Rectal smooth muscle tissue (tissue), 1 donor: ENCODE results near the gene GJB6.

ENCODE experiments used
- H3K27ac ChIP-seq: one replicate; pipeline ENCODE4 v1.7.0; 2013; ENCODE audit warnings: low read depth, low read length, inconsistent platforms
- H3K27me3 ChIP-seq: one replicate; pipeline ENCODE4 v1.7.0; 2013; ENCODE audit warnings: low read length; ENCODE audit not compliant: control insufficient read depth, insufficient read depth
- H3K36me3 ChIP-seq: one replicate; pipeline ENCODE4 v1.7.0; 2013; ENCODE audit warnings: low read length; ENCODE audit not compliant: control insufficient read depth, insufficient read depth
- H3K4me1 ChIP-seq: one replicate; pipeline ENCODE4 v1.7.0; 2013; ENCODE audit warnings: low read length; ENCODE audit not compliant: control insufficient read depth, insufficient read depth
- H3K4me3 ChIP-seq: one replicate; pipeline ENCODE4 v1.7.0; 2013; ENCODE audit warnings: low read length
- H3K9ac ChIP-seq: one replicate; pipeline ENCODE4 v1.7.0; 2013; ENCODE audit warnings: low read length

GJB6 gene

DNA sequence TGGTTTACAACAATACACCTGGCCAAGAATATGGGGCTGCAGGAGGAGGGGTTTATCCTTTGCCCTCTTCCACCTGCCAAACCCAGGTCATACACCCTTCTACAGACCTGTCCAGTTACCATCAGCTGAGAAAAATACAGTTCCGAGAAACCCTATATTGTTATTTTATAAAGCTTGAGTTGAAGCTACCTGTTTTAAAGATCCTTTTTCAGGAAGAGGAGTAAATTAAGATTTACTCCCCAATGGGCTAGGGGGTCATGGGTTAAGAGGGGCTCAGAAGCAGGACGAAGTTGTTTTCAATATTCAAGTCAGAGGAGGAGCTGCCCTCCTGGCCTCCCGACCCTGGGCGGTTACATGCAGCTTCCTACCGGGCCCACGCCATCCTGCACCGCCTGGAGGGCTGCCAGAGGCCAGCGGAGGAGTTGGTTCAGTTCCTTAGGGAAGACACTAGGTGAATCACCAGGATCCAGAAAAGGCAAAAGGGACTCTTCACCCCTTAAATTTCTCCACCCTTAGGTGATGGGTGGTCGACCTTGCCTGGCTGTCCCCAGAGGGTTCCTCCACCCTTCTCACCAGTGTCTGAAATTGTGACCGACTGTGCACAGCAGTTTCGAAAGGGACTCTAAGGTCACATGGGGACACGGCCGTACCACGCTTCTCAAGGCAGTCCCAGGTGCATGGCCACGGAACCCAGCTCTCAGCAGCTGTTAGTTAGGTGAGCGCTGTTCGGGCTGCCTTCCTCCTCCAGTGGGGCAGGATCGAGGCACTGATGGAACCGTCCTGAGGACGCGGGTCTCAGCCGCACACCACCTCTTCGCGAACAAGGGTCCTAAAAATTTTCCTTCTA is 40.6 kb downstream of the GJB6 start:
- Histone ChIP-seq H3K4me3 (peak overlapping the region; percentile 16), H3K4me1 (no peaks in the 10 kb centered on the region), H3K36me3 (no peaks in the 10 kb centered on the region), H3K27me3 (peaks cover 14% of the 10 kb centered on the region), H3K9ac (no peak overlapping the region), H3K27ac (no peak overlapping the region)

DNA sequence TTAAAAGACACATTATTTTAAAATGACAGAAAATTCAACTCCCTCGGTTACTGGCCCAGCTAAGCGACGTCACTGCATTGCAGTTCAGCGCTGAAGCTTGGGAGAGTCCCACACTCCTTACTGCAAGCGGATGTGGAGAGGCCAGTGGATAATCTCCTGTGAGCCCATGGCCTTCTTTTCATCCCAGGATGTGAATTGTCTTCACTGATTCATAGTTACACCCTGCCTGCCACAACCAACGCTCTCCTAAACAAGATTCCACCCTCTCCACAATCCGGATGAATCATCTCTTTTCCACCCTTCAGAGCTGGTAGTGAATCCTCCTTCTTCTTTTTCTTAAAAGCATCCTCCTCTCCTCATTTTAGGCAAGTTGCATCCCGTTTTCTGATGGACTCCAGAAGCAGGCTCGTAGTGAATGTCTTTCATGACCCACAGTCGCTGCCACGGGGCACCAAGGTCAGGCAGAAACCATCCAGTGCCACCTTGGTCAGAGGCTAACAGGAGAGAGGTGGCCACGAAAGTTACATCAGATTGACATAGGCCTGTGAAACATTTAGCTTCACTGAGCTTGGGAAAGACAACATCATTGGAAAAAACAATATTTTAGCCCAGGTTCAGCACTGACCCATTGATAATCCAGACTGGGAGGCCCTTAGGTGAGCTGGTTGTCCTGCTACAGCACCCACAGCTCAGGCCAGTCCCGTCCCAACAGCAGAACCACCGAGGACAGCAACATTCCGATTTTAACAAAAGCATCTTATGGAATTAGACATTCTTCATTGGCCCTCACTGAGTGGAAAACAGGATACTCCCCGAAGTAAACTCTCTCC is 41.4 kb downstream of the GJB6 start:
- Histone ChIP-seq H3K27me3 (peaks cover 14% of the 10 kb centered on the region), H3K27ac (no peak overlapping the region), H3K4me1 (no peaks in the 10 kb centered on the region), H3K9ac (no peak overlapping the region), H3K4me3 (no peak overlapping the region), H3K36me3 (no peaks in the 10 kb centered on the region)

DNA sequence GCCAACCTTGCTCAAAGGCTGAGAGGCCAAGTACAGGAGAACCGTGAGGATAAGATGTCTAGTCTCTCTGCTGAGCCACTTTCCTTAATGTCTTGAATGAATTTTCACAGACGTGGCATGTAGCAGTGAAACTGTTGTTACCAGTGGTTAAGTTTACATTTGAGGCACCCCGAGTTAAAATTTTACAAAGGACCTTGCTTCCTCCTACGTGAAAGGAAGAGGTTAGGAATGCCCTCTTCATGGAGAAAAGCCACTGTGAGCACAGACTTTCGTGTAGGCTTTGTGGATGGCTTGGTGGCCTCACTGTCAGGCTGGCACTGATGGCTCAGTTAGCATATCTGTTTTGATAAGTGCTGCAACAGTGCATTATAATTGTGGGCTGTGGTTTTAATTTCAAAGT is 42.0 kb downstream of the GJB6 start:
- H3K4me1 ChIP-seq = no peaks in the 10 kb centered on the region
- H3K27me3 ChIP-seq = peaks cover 14% of the 10 kb centered on the region
- no peaks in the 10 kb centered on the region for H3K36me3 ChIP-seq
- H3K27ac ChIP-seq = no peak overlapping the region
- no peak overlapping the region for H3K4me3 ChIP-seq
- H3K9ac ChIP-seq = no peak overlapping the region

DNA sequence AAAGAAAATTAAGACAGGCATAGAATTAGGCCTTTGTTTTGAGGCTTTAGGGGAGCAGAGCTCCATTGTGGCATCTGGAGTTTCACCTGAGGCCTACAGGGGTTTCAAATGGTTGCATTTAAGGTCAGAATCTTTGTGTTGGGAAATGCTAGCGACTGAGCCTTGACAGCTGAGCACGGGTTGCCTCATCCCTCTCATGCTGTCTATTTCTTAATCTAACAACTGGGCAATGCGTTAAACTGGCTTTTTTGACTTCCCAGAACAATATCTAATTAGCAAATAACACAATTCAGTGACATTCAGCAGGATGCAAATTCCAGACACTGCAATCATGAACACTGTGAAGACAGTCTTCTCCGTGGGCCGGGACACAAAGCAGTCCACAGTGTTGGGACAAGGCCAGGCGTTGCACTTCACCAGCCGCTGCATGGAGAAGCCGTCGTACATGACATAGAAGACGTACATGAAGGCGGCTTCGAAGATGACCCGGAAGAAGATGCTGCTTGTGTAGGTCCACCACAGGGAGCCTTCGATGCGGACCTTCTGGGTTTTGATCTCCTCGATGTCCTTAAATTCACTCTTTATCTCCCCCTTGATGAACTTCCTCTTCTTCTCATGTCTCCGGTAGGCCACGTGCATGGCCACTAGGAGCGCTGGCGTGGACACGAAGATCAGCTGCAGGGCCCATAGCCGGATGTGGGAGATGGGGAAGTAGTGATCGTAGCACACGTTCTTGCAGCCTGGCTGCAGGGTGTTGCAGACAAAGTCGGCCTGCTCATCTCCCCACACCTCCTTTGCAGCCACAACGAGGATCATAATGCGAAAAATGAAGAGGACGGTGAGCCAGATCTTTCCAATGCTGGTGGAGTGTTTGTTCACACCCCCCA is 43.2 kb downstream of the GJB6 start:
- no peaks in the 10 kb centered on the region for H3K4me1 ChIP-seq
- H3K4me3 ChIP-seq = no peak overlapping the region
- peaks cover 8% of the 10 kb centered on the region for H3K27me3 ChIP-seq
- H3K9ac ChIP-seq = no peak overlapping the region
- no peaks in the 10 kb centered on the region for H3K36me3 ChIP-seq
- no peak overlapping the region for H3K27ac ChIP-seq

DNA sequence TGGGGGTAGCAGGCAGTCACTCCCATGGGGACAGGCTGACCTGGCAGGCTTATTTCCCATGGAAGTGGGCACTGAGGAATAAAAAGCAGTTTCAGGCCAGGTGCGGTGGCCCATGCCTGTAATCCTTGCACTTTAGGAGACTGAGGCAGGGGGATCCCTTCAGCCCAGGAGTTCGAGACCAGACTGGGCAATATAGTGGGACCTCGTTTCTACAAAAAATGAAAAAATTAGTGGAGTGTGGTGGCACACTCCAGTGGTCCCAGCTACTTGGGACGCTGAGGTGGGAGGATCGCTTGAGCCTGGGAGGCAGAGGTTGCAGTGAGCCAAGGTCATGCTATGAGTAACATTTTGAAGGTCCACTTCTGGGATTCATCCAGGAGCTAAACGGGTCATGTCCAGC is 45.3 kb downstream of the GJB6 start:
- Histone ChIP-seq H3K36me3 (no peaks in the 10 kb centered on the region), H3K27ac (no peak overlapping the region), H3K27me3 (no peaks in the 10 kb centered on the region), H3K4me3 (no peak overlapping the region), H3K9ac (no peak overlapping the region), H3K4me1 (no peaks in the 10 kb centered on the region)

DNA sequence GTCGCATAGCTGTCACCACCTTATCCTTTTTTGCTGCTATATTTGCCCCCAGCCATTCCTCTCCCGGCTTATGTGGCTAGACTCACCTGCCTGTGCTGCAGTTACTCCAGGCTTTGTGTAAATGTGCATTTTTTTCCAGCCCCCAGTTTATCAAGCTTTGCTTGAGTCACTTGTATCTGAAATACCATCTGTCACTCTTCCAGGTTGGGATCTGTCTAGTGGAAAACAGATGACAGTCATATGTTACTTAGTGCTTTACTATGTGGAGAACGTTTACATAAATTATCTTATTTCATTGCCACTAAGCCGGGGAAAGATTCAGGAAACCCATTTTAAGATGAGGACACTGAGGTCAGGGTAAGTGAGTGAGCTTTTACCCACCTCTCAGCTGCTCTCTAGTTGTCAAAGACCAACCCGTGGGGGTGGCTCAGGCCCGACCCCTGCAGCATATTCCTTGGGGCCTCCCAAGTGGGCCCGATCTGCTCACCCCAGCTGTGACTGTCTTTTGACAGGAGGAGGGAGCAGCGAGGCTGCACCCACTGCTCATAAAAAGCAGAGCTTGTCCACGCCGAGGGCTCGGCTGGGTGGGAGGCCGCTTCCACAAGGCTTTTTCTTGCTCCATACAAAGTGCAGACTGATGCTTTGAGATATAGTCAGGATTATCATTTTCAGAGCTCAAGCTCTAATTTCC is 46.6 kb downstream of the GJB6 start:
- Histone ChIP-seq H3K4me3 (no peak overlapping the region), H3K4me1 (no peaks in the 10 kb centered on the region), H3K27me3 (no peaks in the 10 kb centered on the region), H3K9ac (no peak overlapping the region), H3K27ac (no peak overlapping the region), H3K36me3 (no peaks in the 10 kb centered on the region)

DNA sequence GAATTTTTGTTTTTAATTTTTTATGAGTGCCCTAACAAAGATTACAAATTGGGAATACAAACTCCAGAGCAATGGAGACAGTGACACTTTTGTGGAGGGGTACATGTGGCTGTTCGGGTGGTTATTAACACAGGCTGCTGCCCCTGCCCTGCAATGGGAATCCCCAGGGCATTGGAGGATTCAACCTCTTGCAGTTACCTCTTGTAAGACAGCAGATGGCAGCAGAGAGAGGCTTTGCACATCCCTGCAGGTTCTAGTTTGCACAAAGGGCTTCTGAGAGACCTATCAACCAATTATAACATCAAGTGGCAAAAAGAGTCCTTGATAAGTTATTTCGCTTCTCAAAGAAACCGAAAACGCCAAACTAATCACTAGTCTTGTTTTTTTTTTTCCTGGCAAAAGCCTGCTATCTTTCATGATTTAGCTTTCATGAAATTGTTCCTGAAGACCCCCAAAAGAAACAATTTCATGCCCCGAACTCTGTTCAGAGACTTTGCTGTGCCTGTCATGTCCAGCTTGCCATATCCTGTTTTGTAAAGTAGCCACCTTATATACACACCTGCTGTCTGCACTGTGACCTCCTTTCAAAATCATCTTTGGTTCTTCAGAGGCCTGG is 49.8 kb downstream of the GJB6 start:
- Histone ChIP-seq H3K9ac (no peak overlapping the region), H3K27me3 (peaks cover 8% of the 10 kb centered on the region), H3K4me1 (no peaks in the 10 kb centered on the region), H3K4me3 (no peak overlapping the region), H3K36me3 (no peaks in the 10 kb centered on the region), H3K27ac (no peak overlapping the region)

DNA sequence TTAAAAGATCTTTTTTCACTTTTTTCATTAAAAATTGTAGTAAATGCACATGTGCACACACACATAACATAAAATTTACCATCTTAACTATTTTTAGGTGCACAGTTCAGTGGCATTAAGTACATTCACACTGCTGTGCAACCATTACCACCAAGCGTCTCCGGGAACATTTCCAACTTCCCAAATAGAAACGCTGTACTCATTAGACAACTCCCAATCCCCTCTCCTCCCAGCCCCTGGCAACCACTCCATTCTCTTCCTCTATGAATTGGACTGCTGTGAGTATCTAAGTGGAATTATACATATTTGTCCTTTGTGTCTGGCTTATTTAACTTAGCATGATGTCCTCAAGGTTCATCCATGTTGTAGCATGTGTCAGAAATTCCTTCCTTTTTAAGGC is 50.9 kb downstream of the GJB6 start:
- no peaks in the 10 kb centered on the region for H3K4me1 ChIP-seq
- no peak overlapping the region for H3K4me3 ChIP-seq
- H3K27ac ChIP-seq = no peak overlapping the region
- H3K9ac ChIP-seq = no peak overlapping the region
- peaks cover 9% of the 10 kb centered on the region for H3K27me3 ChIP-seq
- H3K36me3 ChIP-seq = no peaks in the 10 kb centered on the region

DNA sequence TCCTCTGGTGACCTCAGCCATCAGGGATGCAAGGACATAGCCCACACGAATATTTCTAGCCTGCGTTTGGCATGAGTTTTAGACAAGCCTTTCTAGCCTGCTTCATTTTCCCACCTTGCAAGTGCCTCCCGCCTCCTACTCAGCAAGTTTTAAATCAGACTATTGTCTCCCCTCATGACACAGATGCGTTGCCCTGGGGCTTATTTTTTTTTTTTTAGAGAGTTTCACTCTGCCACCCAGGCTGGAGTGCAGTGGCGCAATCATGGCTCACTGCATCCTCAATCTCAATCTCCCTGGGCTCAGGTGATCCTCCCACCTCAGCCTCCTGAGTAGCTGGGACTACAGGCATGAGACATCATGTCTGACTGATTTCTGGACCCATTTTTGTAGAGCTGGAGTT is 54.0 kb downstream of the GJB6 start:
- Histone ChIP-seq H3K4me3 (no peak overlapping the region), H3K4me1 (no peaks in the 10 kb centered on the region), H3K9ac (no peak overlapping the region), H3K27me3 (peaks cover 9% of the 10 kb centered on the region), H3K27ac (no peak overlapping the region), H3K36me3 (no peaks in the 10 kb centered on the region)

DNA sequence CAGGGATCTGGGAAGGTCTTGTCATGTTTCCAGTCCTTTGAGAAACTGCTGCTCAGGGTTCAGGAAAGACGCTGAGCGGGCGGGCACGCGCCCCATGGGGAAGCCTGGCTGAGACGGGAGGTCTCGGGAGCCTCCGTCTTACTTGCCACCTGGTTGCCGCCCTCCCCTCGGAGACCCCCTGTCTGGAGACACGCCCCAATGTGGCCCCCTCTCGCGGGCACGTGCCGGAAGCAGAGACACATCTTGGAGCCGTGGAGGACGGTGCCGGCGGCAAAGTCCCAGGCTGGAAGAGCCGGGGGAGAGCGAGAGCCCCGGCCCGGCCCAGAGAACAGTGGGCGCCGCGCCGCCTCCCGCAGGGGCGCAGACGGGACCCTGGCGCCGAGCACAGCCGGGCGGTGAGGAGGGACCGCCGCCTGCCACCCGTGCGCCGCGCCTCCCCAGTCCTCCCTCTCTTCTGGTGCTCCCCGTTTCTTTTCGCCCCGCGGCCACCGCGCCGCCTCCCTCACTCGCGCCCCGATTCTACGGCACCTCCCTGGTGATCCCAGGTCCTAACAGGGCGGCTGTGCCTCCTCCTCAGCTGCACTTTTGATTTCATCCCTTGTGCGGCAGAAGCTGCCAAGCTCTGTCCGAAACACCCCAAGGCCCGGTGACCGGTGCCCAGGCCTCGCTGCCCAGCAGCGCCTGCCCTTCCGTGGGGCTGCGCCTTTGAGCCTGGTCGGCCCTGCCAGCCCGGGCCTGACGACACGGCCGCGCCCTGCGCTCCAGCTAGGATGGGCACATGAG is 54.9 kb downstream of the GJB6 start:
- no peaks in the 10 kb centered on the region for H3K36me3 ChIP-seq
- no peak overlapping the region for H3K9ac ChIP-seq
- no peaks in the 10 kb centered on the region for H3K4me1 ChIP-seq
- H3K27ac ChIP-seq = no peak overlapping the region
- H3K4me3 ChIP-seq = no peak overlapping the region
- peaks cover 9% of the 10 kb centered on the region for H3K27me3 ChIP-seq
